Common myeloid progenitor, CD34-positive (primary cell): Measurements from ENCODE around the gene NUP133.

Experiments used
- CTCF ChIA-PET: fragments of 350-600 bp; sonication (Branson Sonifier 250); formaldehyde crosslinking; loops from one replicate; lab custom pipeline; 2021; ENCODE audit warnings: antibody characterized with exemption; lab: Charles Lee
- POLR2A ChIA-PET: fragments of 350-600 bp; sonication (Branson Sonifier 250); formaldehyde crosslinking; loops from one replicate; lab custom pipeline; 2021; ENCODE audit warnings: antibody characterized with exemption; lab: Charles Lee
- DNase-seq, 3 donors: peaks; one replicate each; pipeline versions ENCODE4 v3.0.0 to v3.0.0-alpha.2; 2013
- H3K27ac ChIP-seq, 2 experiments: 1 replicate in 1 of 2; 2 replicates in 1 of 2; pipeline ENCODE4 v1.7.0; 2013; ENCODE audit warnings: inconsistent platforms in 2 of 2, low read length in 2 of 2, mild to moderate bottlenecking in 2 of 2, low read depth in 1 of 2, moderate library complexity in 1 of 2; ENCODE audit not compliant: severe bottlenecking in 2 of 2, insufficient read depth in 1 of 2, poor library complexity in 1 of 2
- H3K27me3 ChIP-seq, 5 experiments: replicated peaks in 2 of 5; 1 replicate in 3 of 5; 2 replicates in 2 of 5; pipeline versions ENCODE4 v1.6.1 to v1.7.0; 2013; ENCODE audit warnings: low read length in 4 of 5, mild to moderate bottlenecking in 2 of 5, moderate library complexity in 2 of 5, inconsistent platforms in 1 of 5; ENCODE audit not compliant: insufficient read depth in 5 of 5, control insufficient read depth in 4 of 5
- H3K36me3 ChIP-seq, 4 experiments: 1 replicate in 2 of 4; 2 replicates in 2 of 4; pipeline versions ENCODE4 v1.6.1 to v1.7.0; 2013; ENCODE audit warnings: low read length in 3 of 4, control low read depth in 1 of 4, mild to moderate bottlenecking in 1 of 4; ENCODE audit not compliant: control insufficient read depth in 4 of 4, insufficient read depth in 4 of 4
- H3K4me1 ChIP-seq, 4 experiments: 1 replicate in 3 of 4; 2 replicates in 1 of 4; pipeline versions ENCODE4 v1.6.1 to v1.7.1; 2013; ENCODE audit warnings: low read length in 3 of 4, mild to moderate bottlenecking in 3 of 4, control low read depth in 1 of 4, inconsistent platforms in 1 of 4, moderate library complexity in 1 of 4; ENCODE audit not compliant: control insufficient read depth in 4 of 4, insufficient read depth in 4 of 4; ENCODE audit errors: control extremely low read depth in 1 of 4
- H3K4me3 ChIP-seq, 7 experiments: 1 replicate in 4 of 7; 2 replicates in 3 of 7; pipeline versions ENCODE4 v1.5.1 to v1.7.0; 2013; ENCODE audit warnings: mild to moderate bottlenecking in 7 of 7, low read length in 6 of 7, moderate library complexity in 6 of 7, inconsistent platforms in 2 of 7, low read depth in 2 of 7, control low read depth in 1 of 7; ENCODE audit not compliant: insufficient read depth in 4 of 7, control insufficient read depth in 1 of 7; ENCODE audit errors: extremely low read depth in 1 of 7
- H3K9me3 ChIP-seq, 5 experiments: 1 replicate in 4 of 5; 2 replicates in 1 of 5; pipeline versions ENCODE4 v1.6.1 to v1.7.1; 2013; ENCODE audit warnings: low read length in 4 of 5, mild to moderate bottlenecking in 2 of 5, inconsistent platforms in 1 of 5, low read depth in 1 of 5, moderate library complexity in 1 of 5; ENCODE audit not compliant: control insufficient read depth in 4 of 5, insufficient read depth in 2 of 5; ENCODE audit errors: control extremely low read depth in 1 of 5
- WGBS: methylation state at CpG from one replicate; pipeline ENCODE4 v1.1.5; 2013; ENCODE audit not compliant: insufficient coverage; 5-methylcytosine and 5-hydroxymethylcytosine counted together

NUP133 gene

DNA sequence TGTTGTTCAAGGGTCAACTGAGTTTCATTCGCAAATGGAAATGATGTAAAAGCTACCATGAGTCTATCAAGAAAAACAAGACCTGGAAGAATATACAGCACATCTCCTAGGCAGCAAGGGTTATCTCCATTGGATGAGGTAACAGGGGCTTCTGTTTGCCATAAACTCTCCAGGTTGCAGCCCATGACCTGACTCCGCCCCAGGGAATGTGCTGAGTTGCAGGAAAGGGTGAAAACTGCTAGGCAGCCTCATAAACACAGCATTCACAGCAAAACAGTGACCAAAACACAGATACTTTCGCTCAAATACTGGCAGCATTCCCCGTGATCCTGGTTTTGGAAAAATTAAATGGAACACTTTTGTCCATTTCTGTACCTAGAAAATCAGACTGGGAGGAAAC, 54.1 kb downstream of the NUP133 start:
- peaks cover 8 to 42% (median 27%) of the 10 kb centered on the region in 4 experiments for H3K36me3 ChIP-seq

DNA sequence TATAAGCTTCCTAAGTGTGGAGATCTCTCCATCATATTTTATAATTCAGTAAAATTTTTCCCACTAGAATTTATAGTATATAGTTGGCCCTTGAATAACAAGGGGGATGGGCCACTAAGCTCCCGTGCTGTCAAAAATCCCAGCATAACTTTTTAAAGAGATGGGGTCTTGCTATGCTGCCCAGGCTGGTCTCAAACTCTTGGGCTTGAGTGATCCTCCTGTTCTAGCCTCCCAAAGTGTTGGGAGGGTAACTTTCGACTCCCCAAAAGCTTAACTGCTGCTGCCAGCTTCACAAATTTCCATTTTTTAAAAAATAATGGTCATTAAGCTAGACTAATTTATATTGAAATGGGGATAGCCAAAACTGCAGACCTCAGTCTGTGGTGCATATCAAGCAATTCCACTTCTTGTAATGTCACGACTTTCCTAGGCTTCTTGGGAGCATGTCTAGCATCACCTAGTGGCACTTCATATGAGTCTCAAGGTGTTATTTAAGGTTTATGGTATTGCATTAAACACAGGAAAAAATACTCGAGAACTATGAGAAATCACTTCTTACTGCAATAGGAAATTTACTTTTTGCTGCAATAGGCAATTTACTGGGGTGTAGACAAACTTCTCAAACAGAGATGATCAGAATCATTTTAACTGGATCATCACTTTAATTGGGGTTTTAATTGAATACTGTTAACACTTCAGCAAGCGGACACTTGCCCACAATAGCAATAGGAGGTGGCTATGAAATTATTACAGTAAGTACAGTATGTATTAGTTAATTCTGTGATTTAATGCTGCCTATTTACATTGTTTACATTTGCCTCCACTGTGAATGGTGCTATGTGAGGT, 55.0 kb downstream of the NUP133 start:
- no peaks in the 10 kb centered on the region for H3K4me1 ChIP-seq
- peak; percentile 31 to 55 (median 53) for DNase-seq
- H3K27ac ChIP-seq = no peak overlapping the region
- H3K4me3 ChIP-seq = no peak overlapping the region
- H3K36me3 ChIP-seq = peaks cover 6 to 41% (median 29%) of the 10 kb centered on the region in 4 experiments
- H3K27me3 ChIP-seq = no peaks in the 10 kb centered on the region
- ChIA-PET CTCF (interaction anchor here (0.6 to 3.7 kb wide), 10 partner anchors 8 to 1750 kb away, joined by 3 to 30 read pairs (median 3); no protein-coding TSS in a partner anchor), POLR2A (no interaction called here)
- WGBS = 100% methylated on average over 3 of the region's 5 CpGs
- H3K9me3 ChIP-seq = no peaks in the 10 kb centered on the region

More for the DNA sequence above, 54.1 kb downstream of the NUP133 start:
- no peak for DNase-seq
- Histone ChIP-seq H3K9me3 (no peaks in the 10 kb centered on the region), H3K27me3 (no peaks in the 10 kb centered on the region), H3K4me3 (no peak overlapping the region), H3K4me1 (no peaks in the 10 kb centered on the region), H3K27ac (no peak overlapping the region)
- CTCF ChIA-PET = interaction anchor here (1.4 to 3.7 kb wide), 3 partner anchors 9 to 197 kb away, joined by 5 to 30 read pairs (median 6); no protein-coding TSS in a partner anchor
- POLR2A ChIA-PET = no interaction called here
- 97% methylated on average over 3 of the region's 4 CpGs for WGBS

DNA sequence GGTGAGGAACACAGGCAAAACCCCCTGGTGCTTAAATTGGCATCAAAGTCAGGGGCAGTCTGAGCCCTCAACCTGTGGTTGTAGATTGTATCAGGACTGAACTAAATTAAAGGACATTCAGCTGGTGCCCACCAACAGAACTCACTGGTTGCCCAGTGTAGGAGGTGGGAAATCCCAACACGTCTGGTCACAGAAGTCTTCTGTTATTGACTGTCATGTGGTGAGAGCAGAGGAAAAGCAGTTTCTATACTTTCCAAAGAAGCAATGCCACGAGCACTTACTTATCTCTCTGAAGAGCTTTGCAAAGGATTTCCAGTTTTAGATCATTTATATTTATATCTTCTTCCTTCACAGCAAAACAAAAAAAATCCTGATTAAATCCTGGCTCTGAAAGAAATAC, 59.3 kb downstream of the NUP133 start:
- no peak for DNase-seq
- Histone ChIP-seq H3K27me3 (no peaks in the 10 kb centered on the region), H3K4me1 (no peaks in the 10 kb centered on the region), H3K27ac (no peak overlapping the region), H3K36me3 (peaks cover 7 to 38% (median 22%) of the 10 kb centered on the region in 4 experiments), H3K4me3 (no peak overlapping the region), H3K9me3 (no peaks in the 10 kb centered on the region)
- ChIA-PET POLR2A (no interaction called here), CTCF (interaction anchor here (0.8 to 1.3 kb wide), 2 partner anchors 14 to 190 kb away, joined by 3 to 5 read pairs; no protein-coding TSS in a partner anchor)
- 78% methylated on average over 2 of the region's 2 CpGs for WGBS

DNA sequence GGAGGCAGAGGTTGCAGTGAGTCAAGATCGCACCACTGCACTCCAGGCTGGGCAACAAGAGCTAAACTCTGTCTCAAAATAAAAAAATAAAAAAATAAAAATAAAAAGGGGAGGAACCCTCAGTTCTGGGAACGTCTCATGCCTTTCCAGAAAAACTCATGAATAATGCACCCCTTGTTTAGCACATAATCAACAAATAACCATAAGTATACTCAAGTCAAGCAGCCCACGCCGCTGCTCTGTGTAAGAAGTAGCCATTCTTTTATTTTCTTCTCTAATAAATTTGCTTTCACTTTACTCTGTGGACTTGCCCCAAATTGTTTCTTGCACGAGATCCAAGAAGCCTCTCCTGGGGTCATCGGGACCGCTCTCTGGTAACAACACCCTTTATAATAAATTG, 59.8 kb downstream of the NUP133 start:
- CTCF ChIA-PET = interaction anchor here (0.8 to 1.3 kb wide), 3 partner anchors 13 to 190 kb away, joined by 3 to 5 read pairs (median 3); no protein-coding TSS in a partner anchor
- Histone ChIP-seq H3K27me3 (no peaks in the 10 kb centered on the region), H3K9me3 (no peaks in the 10 kb centered on the region)

DNA sequence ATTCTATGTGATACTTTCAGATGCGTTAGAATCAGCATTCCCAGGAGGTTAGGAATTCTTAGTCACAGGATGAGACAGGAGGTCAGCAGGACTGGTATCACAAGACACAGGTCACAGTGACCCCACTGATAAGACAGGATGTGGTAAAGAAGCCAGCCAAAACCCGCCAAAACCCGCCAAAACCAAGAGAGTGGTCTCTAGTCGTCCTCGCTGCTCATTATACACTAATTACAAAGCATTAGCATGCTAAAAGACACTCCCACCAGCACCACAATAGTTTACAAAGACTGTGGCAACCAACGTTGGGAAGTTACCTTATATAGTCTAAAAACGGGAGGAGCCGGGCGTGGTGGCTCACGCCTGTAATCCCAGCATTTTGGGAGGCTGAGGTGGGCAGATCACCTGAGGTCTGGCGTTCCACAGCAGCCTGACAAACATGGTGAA, 60.3 kb downstream of the NUP133 start:
- POLR2A ChIA-PET = no interaction called here
- DNase-seq = no peak
- H3K27ac ChIP-seq = no peak overlapping the region
- no peaks in the 10 kb centered on the region for H3K4me1 ChIP-seq
- H3K27me3 ChIP-seq = no peaks in the 10 kb centered on the region
- no peak overlapping the region for H3K4me3 ChIP-seq
- CTCF ChIA-PET = interaction anchor here (1.3 kb wide), 1 partner anchor 182 kb away, joined by 3 read pairs; no protein-coding TSS in a partner anchor
- H3K9me3 ChIP-seq = no peaks in the 10 kb centered on the region
- WGBS = 94% methylated on average over 9 of the region's 11 CpGs
- peaks cover 7 to 44% (median 25%) of the 10 kb centered on the region in 4 experiments for H3K36me3 ChIP-seq

More for the DNA sequence above, 59.8 kb downstream of the NUP133 start:
- Histone ChIP-seq H3K36me3 (peaks cover 7 to 39% (median 23%) of the 10 kb centered on the region in 4 experiments), H3K4me3 (no peak overlapping the region), H3K4me1 (no peaks in the 10 kb centered on the region), H3K27ac (no peak overlapping the region)
- POLR2A ChIA-PET = no interaction called here
- WGBS = 100% methylated on average over 2 of the region's 7 CpGs
- DNase-seq = no peak

DNA sequence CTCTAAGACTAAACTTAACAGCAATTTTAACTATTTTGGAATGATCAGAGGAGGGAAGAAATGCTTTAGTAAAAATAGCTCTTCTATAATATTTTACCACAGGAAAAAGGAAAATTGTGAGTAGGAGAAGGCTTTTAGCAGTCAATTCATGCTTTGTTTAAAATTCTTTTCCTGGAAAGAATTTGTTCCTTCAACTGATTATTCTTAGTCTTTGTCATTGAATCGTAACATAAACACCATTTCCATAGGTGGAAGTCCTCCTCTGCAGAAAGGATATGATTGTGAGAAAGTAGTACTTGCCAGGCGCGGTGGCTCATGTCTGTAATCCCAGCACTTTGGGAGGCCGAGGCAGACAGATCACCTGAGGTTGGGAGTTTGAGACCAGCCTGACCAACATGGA, 62.3 kb downstream of the NUP133 start:
- CTCF ChIA-PET = interaction anchor here (1.1 to 1.7 kb wide), 3 partner anchors 7 to 11 kb away, joined by 5 to 7 read pairs (median 5); no protein-coding TSS in a partner anchor

More for the DNA sequence above, 62.3 kb downstream of the NUP133 start:
- H3K4me3 ChIP-seq = no peak overlapping the region
- peaks cover 11 to 42% (median 28%) of the 10 kb centered on the region in 4 experiments for H3K36me3 ChIP-seq
- POLR2A ChIA-PET = no interaction called here
- no peaks in the 10 kb centered on the region for H3K9me3 ChIP-seq
- H3K27ac ChIP-seq = no peak overlapping the region
- no peaks in the 10 kb centered on the region for H3K4me1 ChIP-seq
- no peak for DNase-seq
- H3K27me3 ChIP-seq = no peaks in the 10 kb centered on the region
- 95% methylated on average over 3 of the region's 4 CpGs for WGBS
